ENCODE results near the gene POLD1. TPM values are rescaled to one million over a fixed set of nuclear protein-coding genes. Genes with fewer than 3 reads are reported as not detected.

Gene POLD1
- total RNA-seq, 1 experiment from 2014 or later = 143 TPM

GRCh38 chr19:50402544-50403301 is 18.6 kb downstream of the POLD1 start:
- no peaks in the 10 kb centered on the region for H3K4me1 ChIP-seq (ENCODE audit: insufficient read depth, low read length, poor library complexity, severe bottlenecking)
- H3K27ac ChIP-seq (ENCODE audit: low read depth, low read length, poor library complexity, severe bottlenecking) = no peak overlapping the region
- no peaks in the 10 kb centered on the region for H3K27me3 ChIP-seq (replicated peaks; ENCODE audit: insufficient read depth, low read depth, low read length, poor library complexity)
- ChIA-PET POLR2A (ENCODE audit: low non-redundant PET) (no interaction called here), CTCF (no interaction called here)
- no peak for DNase-seq (ENCODE audit: low spot score)
- peaks cover 42% of the 10 kb centered on the region for H3K36me3 ChIP-seq (ENCODE audit: insufficient read depth, low read length, poor library complexity, severe bottlenecking)
- no peaks in the 10 kb centered on the region for H3K9me3 ChIP-seq (ENCODE audit: low read depth, low read length, poor library complexity, severe bottlenecking)
- no TSS peak for BruUV-seq (replicated peaks)
- H3K4me3 ChIP-seq (ENCODE audit: low read depth, low read length, poor library complexity, severe bottlenecking) = no peak overlapping the region
- intact Hi-C loops (cut with micrococcal nuclease; ENCODE audit: unreplicated experiment) = no loop called here
- TF ChIP-seq EZH2 (IDR thresholded peaks at IDR 0.05; ENCODE audit: borderline replicate concordance, low read depth, low read length, poor library complexity, severe bottlenecking) = no peak
- TF ChIP-seq CTCF (conservative IDR thresholded peaks at IDR 0.05; ENCODE audit: low read depth, low read length) = no peak

GRCh38 chr19:50406156-50406820 is 22.1 kb downstream of the POLD1 start:
- H3K36me3 ChIP-seq (ENCODE audit: insufficient read depth, low read length, poor library complexity, severe bottlenecking) = peaks cover 53% of the 10 kb centered on the region
- CTCF ChIA-PET = no interaction called here

GRCh38 chr19:50406829-50407228 is 22.7 kb downstream of the POLD1 start:
- ChIA-PET POLR2A (ENCODE audit: low non-redundant PET) (no interaction called here), CTCF (no interaction called here)
- no peak overlapping the region for H3K27ac ChIP-seq (ENCODE audit: low read depth, low read length, poor library complexity, severe bottlenecking)
- H3K4me1 ChIP-seq (ENCODE audit: insufficient read depth, low read length, poor library complexity, severe bottlenecking) = no peaks in the 10 kb centered on the region
- intact Hi-C loops (cut with micrococcal nuclease; ENCODE audit: unreplicated experiment) = no loop called here
- H3K9me3 ChIP-seq (ENCODE audit: low read depth, low read length, poor library complexity, severe bottlenecking) = no peaks in the 10 kb centered on the region
- DNase-seq (ENCODE audit: low spot score) = no peak
- H3K4me3 ChIP-seq (ENCODE audit: low read depth, low read length, poor library complexity, severe bottlenecking) = no peak overlapping the region
- TF ChIP-seq CTCF (conservative IDR thresholded peaks at IDR 0.05; ENCODE audit: low read depth, low read length) = no peak
- TF ChIP-seq EZH2 (IDR thresholded peaks at IDR 0.05; ENCODE audit: borderline replicate concordance, low read depth, low read length, poor library complexity, severe bottlenecking) = no peak
- H3K36me3 ChIP-seq (ENCODE audit: insufficient read depth, low read length, poor library complexity, severe bottlenecking) = peaks cover 51% of the 10 kb centered on the region
- H3K27me3 ChIP-seq (replicated peaks; ENCODE audit: insufficient read depth, low read depth, low read length, poor library complexity) = no peaks in the 10 kb centered on the region
- BruUV-seq (replicated peaks) = no TSS peak

More at GRCh38 chr19:50406156-50406820, 22.1 kb downstream of the POLD1 start:
- BruUV-seq (replicated peaks) = no TSS peak
- Histone ChIP-seq H3K4me3 (ENCODE audit: low read depth, low read length, poor library complexity, severe bottlenecking) (no peak overlapping the region), H3K27ac (ENCODE audit: low read depth, low read length, poor library complexity, severe bottlenecking) (no peak overlapping the region), H3K4me1 (ENCODE audit: insufficient read depth, low read length, poor library complexity, severe bottlenecking) (no peaks in the 10 kb centered on the region), H3K27me3 (replicated peaks; ENCODE audit: insufficient read depth, low read depth, low read length, poor library complexity) (no peaks in the 10 kb centered on the region), H3K9me3 (ENCODE audit: low read depth, low read length, poor library complexity, severe bottlenecking) (no peaks in the 10 kb centered on the region)
- POLR2A ChIA-PET (ENCODE audit: low non-redundant PET) = no interaction called here
- intact Hi-C loops (cut with micrococcal nuclease; ENCODE audit: unreplicated experiment) = no loop called here
- DNase-seq (ENCODE audit: low spot score) = no peak
- TF ChIP-seq CTCF (conservative IDR thresholded peaks at IDR 0.05; ENCODE audit: low read depth, low read length) = no peak
- TF ChIP-seq EZH2 (IDR thresholded peaks at IDR 0.05; ENCODE audit: borderline replicate concordance, low read depth, low read length, poor library complexity, severe bottlenecking) = no peak

Data from A673 (cell line).